ENCODE data around the gene ZCCHC13.
"Not testable (repeated sequence)": the region's sequence is repeated elsewhere in the genome, so short reads cannot be mapped to it uniquely, and the experiment has no call there.

Gene ZCCHC13

GRCh38 chrX:74321191-74321590 lies 17.2 kb downstream of the ZCCHC13 start:
- DNase-seq (ENCODE audit: low spot score) = no peak

GRCh38 chrX:74324131-74324530 lies 20.2 kb downstream of the ZCCHC13 start:
- DNase-seq (ENCODE audit: low spot score) = no peak

- DNase-seq (ENCODE audit: low spot score) = no peak
These were observed 21.4 kb downstream of the ZCCHC13 start for GRCh38 chrX:74325130-74326059.

GRCh38 chrX:74338852-74339251 lies 34.9 kb downstream of the ZCCHC13 start:
- DNase-seq (ENCODE audit: low spot score) = no peak

- no peak for DNase-seq (ENCODE audit: low spot score)
These were observed 36.1 kb downstream of the ZCCHC13 start for GRCh38 chrX:74340051-74340450.

GRCh38 chrX:74342211-74342610 lies 38.2 kb downstream of the ZCCHC13 start:
- DNase-seq (ENCODE audit: low spot score) = not testable (repeated sequence)

- no peak for DNase-seq (ENCODE audit: low spot score)
These were observed 39.6 kb downstream of the ZCCHC13 start for GRCh38 chrX:74343343-74344279.

- DNase-seq (ENCODE audit: low spot score) = no peak
These were observed 40.3 kb downstream of the ZCCHC13 start for GRCh38 chrX:74344280-74344622.

- no peak for DNase-seq (ENCODE audit: low spot score)
These were observed 42.1 kb downstream of the ZCCHC13 start for GRCh38 chrX:74346088-74346487.

GRCh38 chrX:74349387-74349786 lies 45.4 kb downstream of the ZCCHC13 start:
- no peak for DNase-seq (ENCODE audit: low spot score)

- no peak for DNase-seq (ENCODE audit: low spot score)
These were observed 47.8 kb downstream of the ZCCHC13 start for GRCh38 chrX:74351760-74352159.

- DNase-seq (ENCODE audit: low spot score) = no peak
These were observed 50.0 kb downstream of the ZCCHC13 start for GRCh38 chrX:74353984-74354383.
